ENCODE data around the gene HCN2. TPM values are rescaled to one million over a fixed set of nuclear protein-coding genes. Genes with fewer than 3 reads are reported as not detected.

The HCN2 gene
- total and polyA plus RNA-seq, 2 of the 8 experiments (the other 6 are each of a cell fraction or from before 2014, with no cell fraction given) = 1.0 to 4.0 TPM

- DNase-seq (ENCODE audit: low read depth in 1 of 2, low spot score in 2 of 2) (no peak), FAIRE-seq (no peak)
- no peak overlapping the region for H3K4me3 ChIP-seq (ENCODE audit: extremely low read depth in 1 of 4, insufficient read depth in 2 of 4, low read depth in 3 of 4, low read length in 4 of 4)
- H2BK15ac ChIP-seq (ENCODE audit: low read length) = no peak overlapping the region
- H4K8ac ChIP-seq (ENCODE audit: extremely low read depth, insufficient read depth, low read length) = no peak overlapping the region
- no peak overlapping the region for H3K56ac ChIP-seq (replicated peaks; ENCODE audit: insufficient read length, low read depth, low read length)
- peaks cover 3% of the 10 kb centered on the region; the same call in 1 of the 2 replicates for H3K23me2 ChIP-seq (ENCODE audit: low read depth, low read length)
- no peak overlapping the region for H2AK5ac ChIP-seq (ENCODE audit: low read depth, low read length)
- 94% methylated on average over 42 of the region's 51 CpGs; no CpG with 5 or more reads in 1 of the 2 experiments for WGBS, 2 experiments (ENCODE audit: extremely low coverage in 1 of 2, insufficient coverage in 1 of 2, insufficient read length in 1 of 2, insufficient replicate concordance in 2 of 2, low coverage in 1 of 2, low lambda C conversion rate in 2 of 2, missing lambda C conversion rate in 1 of 2)
- no peak overlapping the region for H3K4me2 ChIP-seq (ENCODE audit: insufficient read depth in 1 of 2, low read depth in 2 of 2, low read length in 2 of 2)
- H2BK120ac ChIP-seq (replicated peaks; ENCODE audit: low read depth, low read length) = no peak overlapping the region
- no peak overlapping the region for H3K9ac ChIP-seq (replicated peaks in 1 of 4; ENCODE audit: extremely low read depth in 1 of 4, low read depth in 3 of 4, low read length in 3 of 4)
- no peak overlapping the region for H3K18ac ChIP-seq (ENCODE audit: extremely low read depth, low read length)
- H2BK12ac ChIP-seq (ENCODE audit: low read depth, low read length) = no peak overlapping the region
- H3K4me1 ChIP-seq (replicated peaks in 1 of 4; ENCODE audit: control insufficient read depth in 3 of 4, insufficient read depth in 4 of 4, low read length in 3 of 4) = no peaks in the 10 kb centered on the region; a peak in 1 of 7 replicates
- no peak overlapping the region for H2BK5ac ChIP-seq (ENCODE audit: low read depth, low read length)
- H4K91ac ChIP-seq (replicated peaks; ENCODE audit: insufficient read length, low read length) = no peak overlapping the region
- H3K36me3 ChIP-seq (ENCODE audit: control insufficient read depth in 2 of 4, insufficient read depth in 4 of 4, low read length in 3 of 4) = peaks cover 6 to 44% (median 21%) of the 10 kb centered on the region in 4 experiments; a peak in 6 of 8 replicates
- H2BK20ac ChIP-seq (ENCODE audit: low read length) = no peak overlapping the region
- H4K20me1 ChIP-seq (replicated peaks in 1 of 2; ENCODE audit: control insufficient read depth in 1 of 2, insufficient read depth in 2 of 2, low read length in 2 of 2) = peaks cover 2 to 24% of the 10 kb centered on the region in 2 experiments
- H3K79me2 ChIP-seq (ENCODE audit: control insufficient read depth in 1 of 2, insufficient read depth in 2 of 2, low read length in 2 of 2) = no peaks in the 10 kb centered on the region
- POLR2A ChIA-PET (ENCODE audit: partially characterized antibody) = interaction anchor here (0.7 to 4.2 kb wide), 4 partner anchors 9 to 53 kb away, joined by 3 to 43 read pairs (median 12); partner anchors contain the start of gene CDC34
- H3K4ac ChIP-seq (replicated peaks; ENCODE audit: insufficient read length, low read depth, low read length) = no peak overlapping the region
- H3K27me3 ChIP-seq (replicated peaks in 1 of 4; ENCODE audit: control insufficient read depth in 3 of 4, extremely low read depth in 1 of 4, insufficient read depth in 3 of 4, low read length in 3 of 4) = no peaks in the 10 kb centered on the region
- H3K79me1 ChIP-seq (ENCODE audit: low read depth, low read length) = peaks cover 12% of the 10 kb centered on the region; the same call in 1 of the 2 replicates
- H2AFZ ChIP-seq (ENCODE audit: low read length) = no peak overlapping the region
- H3K27ac ChIP-seq (ENCODE audit: low read depth, low read length) = no peak overlapping the region
- H3K9me3 ChIP-seq (ENCODE audit: insufficient read depth in 2 of 2, low read depth in 1 of 2, low read length in 1 of 2) = no peaks in the 10 kb centered on the region
- no peak overlapping the region for H4K5ac ChIP-seq (ENCODE audit: insufficient read length, low read depth, low read length)
- H3K14ac ChIP-seq (ENCODE audit: insufficient read length) = no peak overlapping the region
- H3K23ac ChIP-seq (ENCODE audit: insufficient read length) = no peak overlapping the region
- CTCF ChIA-PET (ENCODE audit: partially characterized antibody) = interaction anchor here (1.0 to 2.0 kb wide), 3 partner anchors 8 to 30 kb away, joined by 3 to 7 read pairs (median 4); no protein-coding TSS in a partner anchor
- no peak for TF ChIP-seq GABPA (IDR thresholded peaks at IDR 0.05; ENCODE audit: borderline replicate concordance, insufficient read depth, low read length)
- TF ChIP-seq CREB1 (IDR thresholded peaks at IDR 0.05) = no peak
- no peak for TF ChIP-seq JUN (IDR thresholded peaks at IDR 0.05; ENCODE audit: low read depth, low read length)
- no peak for TF ChIP-seq SAP30 (IDR thresholded peaks at IDR 0.05; ENCODE audit: insufficient read depth, insufficient replicate concordance, low read length)
- no peak for TF ChIP-seq HDAC2 (IDR thresholded peaks at IDR 0.05; ENCODE audit: borderline replicate concordance in 1 of 2, low read depth in 2 of 2, low read length in 2 of 2)
- TF ChIP-seq FOSL1 (IDR thresholded peaks at IDR 0.05; ENCODE audit: insufficient read depth, low read depth, low read length) = no peak
- TF ChIP-seq POU5F1 (IDR thresholded peaks at IDR 0.05; ENCODE audit: low read depth, low read length) = no peak
Observed at GRCh38 chr19:540867-541637, 48.6 kb upstream of the HCN2 start.
